Immature natural killer cell (primary cell): ENCODE data around the gene SLC9B2. TPM values are rescaled to one million over a fixed set of nuclear protein-coding genes. Genes with fewer than 3 reads are reported as not detected.

Experiments
- DNase-seq, 3 donors: peaks; one replicate each; pipeline ENCODE4 v3.0.0; 2022; ENCODE audit warnings: mixed read lengths in 1 of 3
- H3K27ac Mint-ChIP-seq, 6 donors: one replicate each; pipeline ENCODE4 v1.8.0; 2020; ENCODE audit warnings: mixed read lengths in 6 of 6, mild to moderate bottlenecking in 5 of 6, inconsistent platforms in 4 of 6, moderate library complexity in 3 of 6
- H3K27me3 Mint-ChIP-seq, 3 donors: one replicate each; pipeline ENCODE4 v1.8.0; 2020 to 2021; ENCODE audit warnings: low read depth in 3 of 3, mild to moderate bottlenecking in 3 of 3, mixed read lengths in 3 of 3, moderate library complexity in 3 of 3, inconsistent platforms in 1 of 3
- H3K36me3 Mint-ChIP-seq, 3 donors: one replicate each; pipeline ENCODE4 v1.8.0; 2020; ENCODE audit warnings: mixed read lengths in 3 of 3, inconsistent platforms in 2 of 3, mild to moderate bottlenecking in 2 of 3
- H3K4me1 Mint-ChIP-seq, 2 donors: one replicate each; pipeline ENCODE4 v1.8.0; 2020; ENCODE audit warnings: inconsistent platforms in 2 of 2, mild to moderate bottlenecking in 2 of 2, mixed read lengths in 2 of 2, moderate library complexity in 1 of 2
- H3K4me3 Mint-ChIP-seq, 5 donors: one replicate each; pipeline ENCODE4 v1.8.0; 2020; ENCODE audit warnings: mild to moderate bottlenecking in 5 of 5, mixed read lengths in 5 of 5, inconsistent platforms in 3 of 5, moderate library complexity in 3 of 5
- H3K9me3 Mint-ChIP-seq, 6 donors: one replicate each; pipeline ENCODE4 v1.8.0; 2020; ENCODE audit warnings: mild to moderate bottlenecking in 6 of 6, mixed read lengths in 6 of 6, inconsistent platforms in 4 of 6, moderate library complexity in 3 of 6
- polyA plus RNA-seq, 3 donors: library from polyadenylated mRNA; unstranded; fragments of 300-500 nt; fragmentation: Illumina TruSeq; gene quantifications; one replicate each; pipeline ENCODE4 v1.2.3, GENCODE V29; 2021

Gene SLC9B2
- polyA plus RNA-seq: 10 to 100 TPM in 1 of 3 donors, 1 to 10 TPM in 2; 8.9 to 15.7 (median 9.8) TPM

- DNase-seq: no peak
- H3K36me3 Mint-ChIP-seq: peaks cover 0 to 17% (median 10%) of the 10 kb centered on the region in 3 donors
- no peaks in the 10 kb centered on the region for H3K9me3 Mint-ChIP-seq
- H3K27me3 Mint-ChIP-seq: peaks cover 2 to 9% (median 2%) of the 10 kb centered on the region in 3 donors
- H3K4me1 Mint-ChIP-seq: peaks cover 31 to 47% of the 10 kb centered on the region in 2 donors
- peak within 1 kb of the TSS; percentile 96 to 99 (median 98) for H3K4me3 Mint-ChIP-seq
- peak within 1 kb of the TSS; percentile 93 to 99 (median 98) for H3K27ac Mint-ChIP-seq
Measured at GRCh38 chr4:103076747-103077347, at the start of gene SLC9B2. Gene SLC9B2 (minus strand): TSS chr4:103076761. CDS start chr4:103067550, 9,211 bp downstream.

- DNase-seq: no peak
- Mint-ChIP-seq H3K27me3 (no peaks in the 10 kb centered on the region), H3K36me3 (peaks cover 8 to 37% (median 28%) of the 10 kb centered on the region in 3 donors), H3K4me3 (no peak overlapping the region), H3K9me3 (peaks cover 4 to 8% (median 6%) of the 10 kb centered on the region in 6 donors), H3K4me1 (no peaks in the 10 kb centered on the region), H3K27ac (no peak overlapping the region)
Measured at GRCh38 chr4:103126126-103126525, 49.6 kb upstream of the SLC9B2 start.

- no peak for DNase-seq
- Mint-ChIP-seq H3K27ac (no peak overlapping the region), H3K4me3 (no peak overlapping the region), H3K4me1 (no peaks in the 10 kb centered on the region), H3K36me3 (peaks cover 2 to 22% (median 16%) of the 10 kb centered on the region in 3 donors), H3K9me3 (peaks cover 2 to 5% (median 4%) of the 10 kb centered on the region in 6 donors), H3K27me3 (no peaks in the 10 kb centered on the region)
Measured at GRCh38 chr4:103123114-103123513, 46.6 kb upstream of the SLC9B2 start.

GRCh38 chr4:103118166-103118565, 41.6 kb upstream of the SLC9B2 start:
- Mint-ChIP-seq H3K27me3 (no peaks in the 10 kb centered on the region), H3K36me3 (peaks cover 0 to 3% (median 0%) of the 10 kb centered on the region in 3 donors), H3K9me3 (no peaks in the 10 kb centered on the region), H3K27ac (no peak overlapping the region), H3K4me1 (no peaks in the 10 kb centered on the region), H3K4me3 (no peak overlapping the region)
- no peak for DNase-seq

GRCh38 chr4:103111598-103111997, 35.0 kb upstream of the SLC9B2 start:
- no peaks in the 10 kb centered on the region for H3K27me3 Mint-ChIP-seq
- no peaks in the 10 kb centered on the region for H3K9me3 Mint-ChIP-seq
- no peaks in the 10 kb centered on the region for H3K4me1 Mint-ChIP-seq
- no peak overlapping the region for H3K4me3 Mint-ChIP-seq
- no peak overlapping the region for H3K27ac Mint-ChIP-seq
- H3K36me3 Mint-ChIP-seq: no peaks in the 10 kb centered on the region
- DNase-seq: no peak

- Mint-ChIP-seq H3K36me3 (no peaks in the 10 kb centered on the region), H3K9me3 (no peaks in the 10 kb centered on the region), H3K4me1 (no peaks in the 10 kb centered on the region), H3K27me3 (peaks cover 0 to 2% (median 2%) of the 10 kb centered on the region in 3 donors), H3K27ac (no peak overlapping the region), H3K4me3 (no peak overlapping the region)
- DNase-seq: no peak
Measured at GRCh38 chr4:103108542-103108941, 32.0 kb upstream of the SLC9B2 start.

- Mint-ChIP-seq H3K9me3 (no peaks in the 10 kb centered on the region), H3K4me1 (no peaks in the 10 kb centered on the region), H3K36me3 (no peaks in the 10 kb centered on the region), H3K27me3 (peaks cover 0 to 2% (median 2%) of the 10 kb centered on the region in 3 donors), H3K4me3 (no peak overlapping the region), H3K27ac (no peak overlapping the region)
- DNase-seq: no peak
Measured at GRCh38 chr4:103105558-103106356, 29.2 kb upstream of the SLC9B2 start.

- no peak for DNase-seq
- H3K9me3 Mint-ChIP-seq: no peaks in the 10 kb centered on the region
- peaks cover 0 to 2% (median 2%) of the 10 kb centered on the region in 3 donors for H3K27me3 Mint-ChIP-seq
- no peak overlapping the region for H3K27ac Mint-ChIP-seq
- H3K4me3 Mint-ChIP-seq: no peak overlapping the region
- H3K4me1 Mint-ChIP-seq: peaks cover 0 to under 1% of the 10 kb centered on the region in 2 donors
- no peaks in the 10 kb centered on the region for H3K36me3 Mint-ChIP-seq
Measured at GRCh38 chr4:103104886-103105285, 28.3 kb upstream of the SLC9B2 start.

- no peaks in the 10 kb centered on the region for H3K36me3 Mint-ChIP-seq
- DNase-seq: no peak
- H3K9me3 Mint-ChIP-seq: no peaks in the 10 kb centered on the region
- no peak overlapping the region for H3K27ac Mint-ChIP-seq
- no peak overlapping the region for H3K4me3 Mint-ChIP-seq
- H3K4me1 Mint-ChIP-seq: peaks cover 12 to 20% of the 10 kb centered on the region in 2 donors
- H3K27me3 Mint-ChIP-seq: no peaks in the 10 kb centered on the region
Measured at GRCh38 chr4:103100691-103101090, 24.1 kb upstream of the SLC9B2 start.

- peak within 1 kb of the TSS; percentile 72 to 97 (median 89) for H3K27ac Mint-ChIP-seq
- H3K9me3 Mint-ChIP-seq: no peaks in the 10 kb centered on the region
- peak within 1 kb of the TSS; percentile 82 to 94 (median 87) for H3K4me3 Mint-ChIP-seq
- peak; percentile 76 to 81 (median 78) for DNase-seq
- no peaks in the 10 kb centered on the region for H3K27me3 Mint-ChIP-seq
- peaks cover 12 to 20% of the 10 kb centered on the region in 2 donors for H3K4me1 Mint-ChIP-seq
- H3K36me3 Mint-ChIP-seq: no peaks in the 10 kb centered on the region
Measured at GRCh38 chr4:103099691-103100392, 23.3 kb upstream of the SLC9B2 start, which contains the start of gene BDH2. Gene BDH2 (minus strand): TSS chr4:103099834. CDS start chr4:103096254, 3,580 bp downstream.

- Mint-ChIP-seq H3K4me3 (peak overlapping the region; percentile 82 to 94 (median 87)), H3K27me3 (no peaks in the 10 kb centered on the region), H3K4me1 (peaks cover 12 to 20% of the 10 kb centered on the region in 2 donors), H3K27ac (peak overlapping the region in 4 of 6 donors; percentile 72 to 97 (median 89)), H3K36me3 (no peaks in the 10 kb centered on the region), H3K9me3 (no peaks in the 10 kb centered on the region)
- DNase-seq: no peak
Measured at GRCh38 chr4:103098756-103099440, 22.3 kb upstream of the SLC9B2 start.

GRCh38 chr4:103098341-103098740, 21.8 kb upstream of the SLC9B2 start:
- H3K9me3 Mint-ChIP-seq: no peaks in the 10 kb centered on the region
- peak overlapping the region in 1 of 5 donors; percentile 87 for H3K4me3 Mint-ChIP-seq
- DNase-seq: no peak
- H3K4me1 Mint-ChIP-seq: peaks cover 12 to 20% of the 10 kb centered on the region in 2 donors
- H3K27me3 Mint-ChIP-seq: no peaks in the 10 kb centered on the region
- H3K36me3 Mint-ChIP-seq: no peaks in the 10 kb centered on the region
- no peak overlapping the region for H3K27ac Mint-ChIP-seq

GRCh38 chr4:103097112-103097511, 20.6 kb upstream of the SLC9B2 start:
- H3K9me3 Mint-ChIP-seq: no peaks in the 10 kb centered on the region
- no peak overlapping the region for H3K4me3 Mint-ChIP-seq
- peak overlapping the region in 1 of 6 donors; percentile 5 for H3K27ac Mint-ChIP-seq
- no peaks in the 10 kb centered on the region for H3K36me3 Mint-ChIP-seq
- H3K4me1 Mint-ChIP-seq: peaks cover 16 to 29% of the 10 kb centered on the region in 2 donors
- no peak for DNase-seq
- H3K27me3 Mint-ChIP-seq: no peaks in the 10 kb centered on the region
